ENCODE data around the gene ATP2B2. TPM values are rescaled to one million over a fixed set of nuclear protein-coding genes. Genes with fewer than 3 reads are reported as not detected.

ATP2B2 gene
- total and polyA plus RNA-seq, 10 of the 15 experiments (the other 5 are each of a cell fraction or from before 2014, with no cell fraction given): 0.04 TPM; not detected in 9

- Histone ChIP-seq H3K36me3 (ENCODE audit: control insufficient read depth in 2 of 2, insufficient read depth in 2 of 2, low read length in 1 of 2) (no peaks in the 10 kb centered on the region), H2AFZ (ENCODE audit: control insufficient read depth, low read depth, low read length) (no peak overlapping the region), H3K9me3 (replicated peaks; ENCODE audit: control insufficient read depth, insufficient read depth, low read length) (no peaks in the 10 kb centered on the region), H3K27me3 (replicated peaks in 1 of 2; ENCODE audit: control insufficient read depth in 2 of 2, insufficient read depth in 2 of 2, low read length in 1 of 2) (peaks cover 3 to 11% of the 10 kb centered on the region in 2 experiments; a peak in 3 of 4 replicates), H3K27ac (ENCODE audit: control insufficient read depth, insufficient read depth) (no peak overlapping the region), H3K9ac (ENCODE audit: control insufficient read depth, insufficient read depth, low read length) (no peak overlapping the region), H3K4me1 (ENCODE audit: control insufficient read depth, insufficient read depth, low read length) (peaks cover 5% of the 10 kb centered on the region; the same call in 1 of the 2 replicates), H4K20me1 (ENCODE audit: control insufficient read depth, insufficient read depth) (no peaks in the 10 kb centered on the region), H3K4me3 (no peak overlapping the region), H3K4me2 (ENCODE audit: control insufficient read depth, insufficient read depth) (no peak overlapping the region), H3K79me2 (ENCODE audit: control insufficient read depth, insufficient read depth, low read length) (no peaks in the 10 kb centered on the region)
- ATAC-seq (no peak), DNase-seq (ENCODE audit: low read depth, low spot score) (no peak), FAIRE-seq (no peak)
- POLR2A ChIA-PET: interaction anchor here (0.6 kb wide), 1 partner anchor 350 kb away, joined by 4 read pairs; no protein-coding TSS in a partner anchor
- in situ Hi-C loops (cut with MboI): no loop called here
- WGBS (ENCODE audit: insufficient coverage, insufficient replicate concordance, low lambda C conversion rate, missing lambda C conversion rate): 10% methylated on average over 12 of the region's 12 CpGs
- no TSS peak for BruUV-seq (replicated peaks)
- intact Hi-C loops (cut with micrococcal nuclease; ENCODE audit: unreplicated experiment): no loop called here
- RAD21 ChIA-PET (ENCODE audit: unreplicated experiment): no interaction called here
- SMC1A ChIA-PET (ENCODE audit: uncharacterized antibody, unreplicated experiment): no interaction called here
- CTCF ChIA-PET: interaction anchor here (0.7 to 1.8 kb wide), 3 partner anchors 8 to 88 kb away, joined by 3 to 5 read pairs (median 3); no protein-coding TSS in a partner anchor
- TF ChIP-seq ZBTB33 (IDR thresholded peaks at IDR 0.05): no peak
- no peak for TF ChIP-seq JUNB (IDR thresholded peaks at IDR 0.05)
- no peak for TF ChIP-seq NFXL1 (IDR thresholded peaks at IDR 0.05; ENCODE audit: borderline replicate concordance)
Measured at GRCh38 chr3:10330319-10330718, 175.1 kb downstream of the ATP2B2 start.

- no peak overlapping the region for H3K27ac ChIP-seq (ENCODE audit: control insufficient read depth, insufficient read depth)
- H3K79me2 ChIP-seq (ENCODE audit: control insufficient read depth, insufficient read depth, low read length): no peaks in the 10 kb centered on the region
- intact Hi-C loops (cut with micrococcal nuclease; ENCODE audit: unreplicated experiment): loop anchor here (10.0 kb wide), 1 partner anchor 395 kb away; the partner anchor contains the start of gene CRELD1
- POLR2A ChIA-PET: no interaction called here
- H4K20me1 ChIP-seq (ENCODE audit: control insufficient read depth, insufficient read depth): no peaks in the 10 kb centered on the region
- ATAC-seq (no peak), FAIRE-seq (no peak), DNase-seq (ENCODE audit: low read depth, low spot score) (no peak)
- no peak overlapping the region for H3K4me3 ChIP-seq
- BruUV-seq (replicated peaks): no TSS peak
- CTCF ChIA-PET: interaction anchor here (1.4 kb wide), 1 partner anchor 7 kb away, joined by 3 read pairs; no protein-coding TSS in a partner anchor
- no peak overlapping the region for H3K9ac ChIP-seq (ENCODE audit: control insufficient read depth, insufficient read depth, low read length)
- peaks cover 5% of the 10 kb centered on the region; the same call in 1 of the 2 replicates for H3K4me1 ChIP-seq (ENCODE audit: control insufficient read depth, insufficient read depth, low read length)
- RAD21 ChIA-PET (ENCODE audit: unreplicated experiment): no interaction called here
- no peaks in the 10 kb centered on the region for H3K36me3 ChIP-seq (ENCODE audit: control insufficient read depth in 2 of 2, insufficient read depth in 2 of 2, low read length in 1 of 2)
- no peak overlapping the region for H3K4me2 ChIP-seq (ENCODE audit: control insufficient read depth, insufficient read depth)
- H3K9me3 ChIP-seq (replicated peaks; ENCODE audit: control insufficient read depth, insufficient read depth, low read length): no peaks in the 10 kb centered on the region
- in situ Hi-C loops (cut with MboI): no loop called here
- H3K27me3 ChIP-seq (replicated peaks in 1 of 2; ENCODE audit: control insufficient read depth in 2 of 2, insufficient read depth in 2 of 2, low read length in 1 of 2): peaks cover 3 to 11% of the 10 kb centered on the region in 2 experiments; a peak in 3 of 4 replicates
- WGBS (ENCODE audit: insufficient coverage, insufficient replicate concordance, low lambda C conversion rate, missing lambda C conversion rate): 34% methylated on average over 14 of the region's 14 CpGs
- SMC1A ChIA-PET (ENCODE audit: uncharacterized antibody, unreplicated experiment): no interaction called here
- H2AFZ ChIP-seq (ENCODE audit: control insufficient read depth, low read depth, low read length): no peak overlapping the region
- no peak for TF ChIP-seq JUND (IDR thresholded peaks at IDR 0.05; ENCODE audit: low read depth, low read length)
- no peak for TF ChIP-seq RELB (IDR thresholded peaks at IDR 0.05; ENCODE audit: low read depth)
- no peak for TF ChIP-seq REST (IDR thresholded peaks at IDR 0.05; ENCODE audit: low read depth, low read length)
- TF ChIP-seq RFX5 (IDR thresholded peaks at IDR 0.05; ENCODE audit: low read depth, low read length): no peak
- no peak for TF ChIP-seq CHD2 (IDR thresholded peaks at IDR 0.05; ENCODE audit: borderline replicate concordance, low read depth, low read length)
Measured at GRCh38 chr3:10329495-10330015, 175.8 kb downstream of the ATP2B2 start.
